H9 (cell line): ENCODE measurements around the gene ZNF335. TPM values are rescaled to one million over a fixed set of nuclear protein-coding genes. Genes with fewer than 3 reads are reported as not detected.

Experiments
- DNase-seq: peaks from one replicate; pipeline ENCODE4 v3.0.0-alpha.2; 2017
- H2AFZ ChIP-seq: one replicate; pipeline ENCODE4 v1.6.1; 2013; ENCODE audit warnings: mild to moderate bottlenecking, low read length, control low read depth, moderate library complexity
- H2AK5ac ChIP-seq: 2 replicates; pipeline ENCODE4 v1.6.1; 2013; ENCODE audit warnings: low read length, control low read depth, mixed read lengths; ENCODE audit not compliant: insufficient read length
- H2BK120ac ChIP-seq: one replicate; pipeline ENCODE4 v1.6.1; 2013; ENCODE audit warnings: low read depth, mild to moderate bottlenecking, low read length, control low read depth, inconsistent platforms; ENCODE audit not compliant: poor library complexity, severe bottlenecking
- H2BK12ac ChIP-seq: 2 replicates; pipeline ENCODE4 v1.6.1; 2013; ENCODE audit warnings: low read length, control low read depth, mixed read lengths, low read depth; ENCODE audit not compliant: insufficient read length
- H2BK15ac ChIP-seq: 2 replicates; pipeline ENCODE4 v1.6.1; 2013; ENCODE audit warnings: low read depth, low read length, control low read depth
- H2BK20ac ChIP-seq: one replicate; pipeline ENCODE4 v1.6.1; 2013; ENCODE audit warnings: low read depth, mild to moderate bottlenecking, low read length, control low read depth, inconsistent platforms; ENCODE audit not compliant: poor library complexity, severe bottlenecking
- H2BK5ac ChIP-seq: 2 replicates; pipeline ENCODE4 v1.6.1; 2013; ENCODE audit warnings: low read length, control low read depth, mixed read lengths; ENCODE audit not compliant: insufficient read length
- H3K14ac ChIP-seq: 2 replicates; pipeline ENCODE4 v1.6.1; 2013; ENCODE audit warnings: low read length, control low read depth; ENCODE audit not compliant: insufficient read depth
- H3K18ac ChIP-seq: 2 replicates; pipeline ENCODE4 v1.6.1; 2013; ENCODE audit warnings: low read depth, mild to moderate bottlenecking, mixed read lengths, low read length, control low read depth; ENCODE audit not compliant: insufficient read length
- H3K23ac ChIP-seq: 2 replicates; pipeline ENCODE4 v1.6.1; 2013; ENCODE audit warnings: low read length, control low read depth, mixed read lengths, low read depth; ENCODE audit not compliant: insufficient read length
- H3K23me2 ChIP-seq: 2 replicates; pipeline ENCODE4 v1.6.1; 2013; ENCODE audit warnings: low read depth, mild to moderate bottlenecking, mixed read lengths, low read length, control low read depth; ENCODE audit not compliant: insufficient read length, poor library complexity, severe bottlenecking
- H3K27ac ChIP-seq: 2 replicates; pipeline ENCODE4 v1.5.1; 2013; ENCODE audit warnings: low read length, control low read depth, mixed read lengths, low read depth; ENCODE audit not compliant: insufficient read length
- H3K27me3 ChIP-seq: 2 replicates; pipeline ENCODE4 v1.6.1; 2013; ENCODE audit warnings: low read length, control low read depth, inconsistent platforms; ENCODE audit not compliant: insufficient read depth
- H3K4ac ChIP-seq: 2 replicates; pipeline ENCODE4 v1.6.1; 2013; ENCODE audit warnings: low read depth, mild to moderate bottlenecking, control low read depth, inconsistent platforms, low read length, moderate library complexity
- H3K4me1 ChIP-seq: 2 replicates; pipeline ENCODE4 v1.6.1; 2013; ENCODE audit warnings: low read length, control low read depth, inconsistent platforms; ENCODE audit not compliant: insufficient read depth
- H3K4me2 ChIP-seq: 2 replicates; pipeline ENCODE4 v1.6.1; 2013; ENCODE audit warnings: low read length, control low read depth, mixed read lengths; ENCODE audit not compliant: insufficient read length, insufficient read depth
- H3K56ac ChIP-seq: 2 replicates; pipeline ENCODE4 v1.6.1; 2013; ENCODE audit warnings: low read depth, mild to moderate bottlenecking, mixed read lengths, low read length, control low read depth; ENCODE audit not compliant: insufficient read length
- H3K79me1 ChIP-seq: 2 replicates; pipeline ENCODE4 v1.6.1; 2013; ENCODE audit warnings: low read depth, mild to moderate bottlenecking, moderate library complexity, low read length, control low read depth, inconsistent platforms; ENCODE audit not compliant: insufficient read depth, poor library complexity, severe bottlenecking
- H3K79me2 ChIP-seq: 2 replicates; pipeline ENCODE4 v1.6.1; 2013; ENCODE audit warnings: low read length, control low read depth, inconsistent platforms; ENCODE audit not compliant: insufficient read depth
- H3K9ac ChIP-seq: 2 replicates; pipeline ENCODE4 v1.6.1; 2013; ENCODE audit warnings: low read length, control low read depth, mixed read lengths; ENCODE audit not compliant: insufficient read length; ENCODE audit errors: extremely low read depth
- H3K9me3 ChIP-seq: one replicate; pipeline ENCODE4 v1.6.1; 2013; ENCODE audit warnings: low read depth, low read length, inconsistent platforms; ENCODE audit not compliant: control insufficient read depth
- H3T11ph ChIP-seq: one replicate; pipeline ENCODE4 v1.6.1; 2013; ENCODE audit warnings: mild to moderate bottlenecking, low read length, control low read depth, inconsistent platforms
- H4K20me1 ChIP-seq: one replicate; pipeline ENCODE4 v1.6.1; 2013; ENCODE audit not compliant: control insufficient read depth, insufficient read length, insufficient read depth
- H4K5ac ChIP-seq: 2 replicates; pipeline ENCODE4 v1.6.1; 2013; ENCODE audit warnings: low read depth, mild to moderate bottlenecking, mixed read lengths, low read length, control low read depth; ENCODE audit not compliant: insufficient read length
- H4K8ac ChIP-seq: replicated peaks from 2 replicates; pipeline ENCODE4 v1.6.1; 2013; ENCODE audit warnings: low read length, control low read depth, mixed read lengths, low read depth; ENCODE audit not compliant: insufficient read length
- H4K91ac ChIP-seq: 2 replicates; pipeline ENCODE4 v1.6.1; 2013; ENCODE audit warnings: low read depth, mild to moderate bottlenecking, moderate library complexity, mixed read lengths, low read length, control low read depth; ENCODE audit not compliant: insufficient read length
- H3K27ac Mint-ChIP-seq, 3 experiments: 2 replicates in 2 of 3; 3 replicates in 1 of 3; pipeline ENCODE4 v1.8.0; 2020 to 2021; ENCODE audit warnings: mixed read lengths in 3 of 3, mild to moderate bottlenecking in 1 of 3, moderate library complexity in 1 of 3
- H3K27me3 Mint-ChIP-seq: 2 replicates; pipeline ENCODE4 v1.8.0; 2021; ENCODE audit warnings: low read depth, mild to moderate bottlenecking, moderate library complexity, mixed read lengths
- H3K36me3 Mint-ChIP-seq, 3 experiments: 2 replicates in 2 of 3; 3 replicates in 1 of 3; pipeline ENCODE4 v1.8.0; 2020 to 2021; ENCODE audit warnings: low read depth in 3 of 3, mixed read lengths in 3 of 3; ENCODE audit not compliant: insufficient read depth in 1 of 3
- H3K4me1 Mint-ChIP-seq, 2 experiments: 2 replicates each; pipeline ENCODE4 v1.8.0; 2020; ENCODE audit warnings: mixed read lengths in 2 of 2
- H3K4me3 Mint-ChIP-seq, 2 experiments: 2 replicates in 1 of 2; 3 replicates in 1 of 2; pipeline ENCODE4 v1.8.0; 2020 to 2021; ENCODE audit warnings: mild to moderate bottlenecking in 2 of 2, mixed read lengths in 2 of 2, moderate library complexity in 1 of 2
- H3K9me3 Mint-ChIP-seq, 2 experiments: 2 replicates in 1 of 2; 3 replicates in 1 of 2; pipeline ENCODE4 v1.8.0; 2020; ENCODE audit warnings: mild to moderate bottlenecking in 2 of 2, mixed read lengths in 2 of 2, moderate library complexity in 1 of 2
- WGBS: extraction: QIAGEN DNeasy Blood & Tissue Kit; methylation state at CpG from one replicate; pipeline ENCODE4 v1.1.7; 2013; ENCODE audit warnings: missing lambda C conversion rate, low lambda C conversion rate, mixed read lengths; ENCODE audit not compliant: insufficient read length; ENCODE audit errors: extremely low coverage; 5-methylcytosine and 5-hydroxymethylcytosine counted together
- total RNA-seq: library from RNA; stranded (reverse); gene quantifications from 2 replicates; pipeline ENCODE4 v1.2.1, GENCODE V29; 2021
- TF ChIP-seq, protein P1 (sequence below): fragments of 200-600 bp; sonication (generic); conservative IDR thresholded peaks from 3 replicates; pipeline ENCODE4 v1.8.0; 2021; ENCODE audit warnings: antibody characterized with exemption, mild to moderate bottlenecking

Gene ZNF335
- total RNA-seq, 1 experiment from 2014 or later, result 21.1 TPM

DNA sequence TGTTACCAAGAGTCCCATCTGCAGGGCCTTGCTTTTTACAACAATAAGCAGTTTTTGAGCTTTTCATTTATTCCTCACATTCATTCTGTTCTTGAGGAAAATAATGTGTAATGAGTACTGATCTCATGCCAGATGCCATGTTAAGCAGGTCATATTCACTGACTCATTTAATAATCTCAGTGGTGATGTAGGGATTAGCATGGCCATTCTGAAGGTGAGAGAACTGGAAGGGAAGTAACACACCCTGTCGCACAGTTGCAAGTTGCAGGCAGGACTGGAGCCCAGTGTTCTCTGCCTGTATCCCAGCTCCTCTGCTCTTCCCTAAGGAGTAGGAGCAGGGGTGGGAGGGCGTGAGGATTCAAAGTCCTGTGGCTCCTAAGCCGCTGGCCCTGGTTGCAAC, 31.9 kb downstream of the ZNF335 start:
- H3K56ac ChIP-seq, result no peak overlapping the region
- H2BK20ac ChIP-seq, result no peak overlapping the region
- H3K9me3 Mint-ChIP-seq, result no peaks in the 10 kb centered on the region
- no peak overlapping the region for H3K9ac ChIP-seq
- no peak overlapping the region for H3K27ac Mint-ChIP-seq
- H4K91ac ChIP-seq, result no peak overlapping the region
- no peak overlapping the region for H2AFZ ChIP-seq
- H3K23me2 ChIP-seq, result peaks cover 4% of the 10 kb centered on the region
- no peak overlapping the region for H2BK5ac ChIP-seq
- H3K18ac ChIP-seq, result no peak overlapping the region
- H3K4ac ChIP-seq, result no peak overlapping the region
- H3T11ph ChIP-seq, result no peak overlapping the region
- no peak overlapping the region for H2BK15ac ChIP-seq
- no peaks in the 10 kb centered on the region for H3K27me3 ChIP-seq
- peaks cover 22 to 28% of the 10 kb centered on the region in 2 experiments for H3K4me1 Mint-ChIP-seq
- H2BK12ac ChIP-seq, result no peak overlapping the region
- no peak overlapping the region for H3K27ac ChIP-seq
- no peaks in the 10 kb centered on the region for H3K9me3 ChIP-seq
- no peak overlapping the region for H3K14ac ChIP-seq
- H2AK5ac ChIP-seq, result no peak overlapping the region
- no peak overlapping the region for H3K4me2 ChIP-seq
- H3K79me2 ChIP-seq, result peaks cover 4% of the 10 kb centered on the region; the same call in 1 of the 2 replicates
- no peak for DNase-seq
- H3K36me3 Mint-ChIP-seq, result peaks cover 27 to 64% (median 51%) of the 10 kb centered on the region in 3 experiments
- H3K4me1 ChIP-seq, result peaks cover 11% of the 10 kb centered on the region
- H2BK120ac ChIP-seq, result no peak overlapping the region
- no peak overlapping the region for H4K5ac ChIP-seq
- no peak overlapping the region for H3K4me3 Mint-ChIP-seq
- H3K27me3 Mint-ChIP-seq, result no peaks in the 10 kb centered on the region; the same call in 1 of the 2 replicates
- H4K20me1 ChIP-seq, result no peaks in the 10 kb centered on the region
- TF ChIP-seq, protein P1, sequence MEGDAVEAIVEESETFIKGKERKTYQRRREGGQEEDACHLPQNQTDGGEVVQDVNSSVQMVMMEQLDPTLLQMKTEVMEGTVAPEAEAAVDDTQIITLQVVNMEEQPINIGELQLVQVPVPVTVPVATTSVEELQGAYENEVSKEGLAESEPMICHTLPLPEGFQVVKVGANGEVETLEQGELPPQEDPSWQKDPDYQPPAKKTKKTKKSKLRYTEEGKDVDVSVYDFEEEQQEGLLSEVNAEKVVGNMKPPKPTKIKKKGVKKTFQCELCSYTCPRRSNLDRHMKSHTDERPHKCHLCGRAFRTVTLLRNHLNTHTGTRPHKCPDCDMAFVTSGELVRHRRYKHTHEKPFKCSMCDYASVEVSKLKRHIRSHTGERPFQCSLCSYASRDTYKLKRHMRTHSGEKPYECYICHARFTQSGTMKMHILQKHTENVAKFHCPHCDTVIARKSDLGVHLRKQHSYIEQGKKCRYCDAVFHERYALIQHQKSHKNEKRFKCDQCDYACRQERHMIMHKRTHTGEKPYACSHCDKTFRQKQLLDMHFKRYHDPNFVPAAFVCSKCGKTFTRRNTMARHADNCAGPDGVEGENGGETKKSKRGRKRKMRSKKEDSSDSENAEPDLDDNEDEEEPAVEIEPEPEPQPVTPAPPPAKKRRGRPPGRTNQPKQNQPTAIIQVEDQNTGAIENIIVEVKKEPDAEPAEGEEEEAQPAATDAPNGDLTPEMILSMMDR, result no peak
- no peak overlapping the region for H3K23ac ChIP-seq
- WGBS, result no CpG with 5 or more reads among the region's 3 CpGs
- H4K8ac ChIP-seq, result no peak overlapping the region
- H3K79me1 ChIP-seq, result no peaks in the 10 kb centered on the region
